HEK293 (cell line): ENCODE measurements around the gene RNASEH2A.

Source experiments
- KLF8 ChIP-seq: fragments of 450-650 bp; formaldehyde crosslinking; IDR thresholded peaks from 2 replicates; pipeline ENCODE4 v1.5.1; 2016; ENCODE audit warnings: missing biosample characterization, missing genetic modification characterization
- KLF9 ChIP-seq: fragments of 450-650 bp; formaldehyde crosslinking; IDR thresholded peaks from 2 replicates; pipeline ENCODE4 v1.5.1; 2016; ENCODE audit warnings: missing biosample characterization, missing genetic modification characterization, low read depth
- PRDM4 ChIP-seq: fragments of 450-650 bp; formaldehyde crosslinking; IDR thresholded peaks from 2 replicates; pipeline ENCODE4 v1.5.1; 2017; ENCODE audit warnings: missing biosample characterization, missing genetic modification characterization
- SETDB1 ChIP-seq: IDR thresholded peaks from one replicate; pipeline ENCODE4 v1.6.1; 2017; ENCODE audit warnings: mild to moderate bottlenecking, low read length, moderate library complexity, mixed read lengths; ENCODE audit not compliant: insufficient read length
- WT1 ChIP-seq: fragments of 450-650 bp; formaldehyde crosslinking; IDR thresholded peaks from 2 replicates; pipeline ENCODE4 v1.5.1; 2016; ENCODE audit warnings: missing biosample characterization, missing genetic modification characterization
- ZBTB44 ChIP-seq: fragments of 450-650 bp; IDR thresholded peaks from 2 replicates; pipeline ENCODE4 v1.5.1; 2018; ENCODE audit warnings: missing biosample characterization, mild to moderate bottlenecking, missing genetic modification characterization
- ZBTB49 ChIP-seq: fragments of 450-650 bp; formaldehyde crosslinking; IDR thresholded peaks from 2 replicates; pipeline ENCODE4 v1.5.1; 2016; ENCODE audit warnings: missing biosample characterization, missing genetic modification characterization, low read depth
- ZBTB6 ChIP-seq: fragments of 450-650 bp; formaldehyde crosslinking; IDR thresholded peaks from 2 replicates; pipeline ENCODE4 v1.5.1; 2017; ENCODE audit warnings: missing biosample characterization, missing genetic modification characterization
- ZBTB8A ChIP-seq: fragments of 450-650 bp; formaldehyde crosslinking; IDR thresholded peaks from 2 replicates; pipeline ENCODE4 v1.5.1; 2016; ENCODE audit warnings: missing biosample characterization, missing genetic modification characterization
- ZFP3 ChIP-seq: fragments of 450-650 bp; formaldehyde crosslinking; IDR thresholded peaks from 2 replicates; pipeline ENCODE4 v1.5.1; 2016; ENCODE audit warnings: low read depth, missing biosample characterization, missing genetic modification characterization
- ZNF132 ChIP-seq: fragments of 450-650 bp; formaldehyde crosslinking; IDR thresholded peaks from 2 replicates; pipeline ENCODE4 v1.5.1; 2017; ENCODE audit warnings: missing biosample characterization, missing genetic modification characterization, borderline replicate concordance
- ZNF133 ChIP-seq: fragments of 450-650 bp; formaldehyde crosslinking; IDR thresholded peaks from 2 replicates; pipeline ENCODE4 v1.5.1; 2016; ENCODE audit warnings: missing biosample characterization, missing genetic modification characterization
- ZNF146 ChIP-seq: fragments of 450-650 bp; formaldehyde crosslinking; IDR thresholded peaks from 2 replicates; pipeline ENCODE4 v1.5.1; 2016; ENCODE audit warnings: missing biosample characterization, missing genetic modification characterization
- ZNF175 ChIP-seq: fragments of 450-650 bp; formaldehyde crosslinking; IDR thresholded peaks from 2 replicates; pipeline ENCODE4 v1.5.1; 2016; ENCODE audit warnings: missing biosample characterization, missing genetic modification characterization
- ZNF19 ChIP-seq: fragments of 450-650 bp; formaldehyde crosslinking; IDR thresholded peaks from 2 replicates; pipeline ENCODE4; 2016; ENCODE audit warnings: missing biosample characterization, missing genetic modification characterization, low read depth
- ZNF202 ChIP-seq: fragments of 450-650 bp; formaldehyde crosslinking; IDR thresholded peaks from 2 replicates; pipeline ENCODE4 v1.5.1; 2016; ENCODE audit warnings: missing biosample characterization, missing genetic modification characterization, borderline replicate concordance
- ZNF214 ChIP-seq: fragments of 450-650 bp; formaldehyde crosslinking; IDR thresholded peaks from 2 replicates; pipeline ENCODE4 v1.5.1; 2017; ENCODE audit warnings: missing biosample characterization, mild to moderate bottlenecking, missing genetic modification characterization, borderline replicate concordance
- ZNF23 ChIP-seq: fragments of 450-650 bp; formaldehyde crosslinking; IDR thresholded peaks from 2 replicates; pipeline ENCODE4 v1.5.1; 2016; ENCODE audit warnings: missing biosample characterization, missing genetic modification characterization, borderline replicate concordance
- ZNF302 ChIP-seq: fragments of 450-650 bp; formaldehyde crosslinking; IDR thresholded peaks from 2 replicates; pipeline ENCODE4 v1.5.1; 2016; ENCODE audit warnings: missing biosample characterization, missing genetic modification characterization, low read depth
- ZNF350 ChIP-seq: fragments of 450-650 bp; formaldehyde crosslinking; IDR thresholded peaks from 2 replicates; pipeline ENCODE4 v1.5.0; 2017; ENCODE audit warnings: missing biosample characterization, mild to moderate bottlenecking, missing genetic modification characterization
- ZNF354C ChIP-seq: fragments of 450-650 bp; formaldehyde crosslinking; IDR thresholded peaks from 2 replicates; pipeline ENCODE4 v1.5.1; 2016; ENCODE audit warnings: missing biosample characterization, missing genetic modification characterization, low read depth, borderline replicate concordance
- ZNF37A ChIP-seq: fragments of 450-650 bp; IDR thresholded peaks from 2 replicates; pipeline ENCODE4 v1.5.1; 2018; ENCODE audit warnings: missing biosample characterization, missing genetic modification characterization
- ZNF423 ChIP-seq: fragments of 450-650 bp; formaldehyde crosslinking; IDR thresholded peaks from 2 replicates; pipeline ENCODE4 v1.5.1; 2016; ENCODE audit warnings: missing biosample characterization, missing genetic modification characterization
- ZNF558 ChIP-seq: fragments of 450-650 bp; formaldehyde crosslinking; IDR thresholded peaks from 2 replicates; pipeline ENCODE4 v1.5.1; 2016; ENCODE audit warnings: missing biosample characterization, missing genetic modification characterization
- ZNF600 ChIP-seq: fragments of 450-650 bp; formaldehyde crosslinking; IDR thresholded peaks from 2 replicates; pipeline ENCODE4 v1.5.1; 2016; ENCODE audit warnings: missing biosample characterization, missing genetic modification characterization
- ZNF677 ChIP-seq: fragments of 450-650 bp; IDR thresholded peaks from 2 replicates; pipeline ENCODE4 v1.5.0; 2018; ENCODE audit warnings: missing biosample characterization, mild to moderate bottlenecking, missing genetic modification characterization, moderate library complexity
- ZNF701 ChIP-seq: fragments of 450-650 bp; formaldehyde crosslinking; IDR thresholded peaks from 2 replicates; pipeline ENCODE4 v1.5.1; 2016; ENCODE audit warnings: missing biosample characterization, missing genetic modification characterization
- ZNF776 ChIP-seq: fragments of 450-650 bp; formaldehyde crosslinking; IDR thresholded peaks from 2 replicates; pipeline ENCODE4 v1.5.0; 2017; ENCODE audit warnings: missing biosample characterization, missing genetic modification characterization, borderline replicate concordance
- ZSCAN5A ChIP-seq: fragments of 450-650 bp; formaldehyde crosslinking; IDR thresholded peaks from 2 replicates; pipeline ENCODE4 v1.5.1; 2016; ENCODE audit warnings: missing biosample characterization, missing genetic modification characterization

Gene RNASEH2A

GRCh38 chr19:12782424-12783290 lies 23.7 kb upstream of the RNASEH2A start (continued):
- peak; percentile 92 for TF ChIP-seq ZBTB8A (tag by site-specific recombination)
- no peak for TF ChIP-seq ZNF558 (tag by site-specific recombination)
- TF ChIP-seq ZNF133 (tag by site-specific recombination), result no peak
- no peak for TF ChIP-seq ZNF175 (tag by site-specific recombination)
- TF ChIP-seq ZNF202 (tag by site-specific recombination), result no peak
- no peak for TF ChIP-seq ZNF19 (tag by site-specific recombination)
- no peak for TF ChIP-seq ZBTB6 (tag by site-specific recombination)
- TF ChIP-seq ZNF600 (tag by site-specific recombination), result peak; percentile 58; the same call in 1 of the 2 replicates
- TF ChIP-seq ZNF146 (tag by site-specific recombination), result peak; percentile 0; the same call in 1 of the 2 replicates
- peak; percentile 49 for TF ChIP-seq KLF9 (tag by site-specific recombination)
- peak; percentile 50; the same call in 1 of the 2 replicates for TF ChIP-seq ZNF677
- TF ChIP-seq SETDB1, result no peak
- peak; percentile 84 for TF ChIP-seq KLF8
- TF ChIP-seq ZBTB49 (tag by site-specific recombination), result no peak
- no peak; the same call in 1 of the 2 replicates for TF ChIP-seq ZSCAN5A
- TF ChIP-seq ZNF23, result no peak
- TF ChIP-seq ZNF132 (tag by site-specific recombination), result no peak
- TF ChIP-seq ZNF354C, result no peak
- TF ChIP-seq ZNF214 (tag by site-specific recombination), result no peak
- TF ChIP-seq ZFP3, result no peak
- TF ChIP-seq ZBTB44 (tag by site-specific recombination), result peak; percentile 58; the same call in 1 of the 2 replicates
- TF ChIP-seq ZNF423 (tag by site-specific recombination), result peak; percentile 88
- no peak for TF ChIP-seq ZNF701 (tag by site-specific recombination)
- TF ChIP-seq ZNF302 (tag by site-specific recombination), result no peak
- no peak; the same call in 1 of the 2 replicates for TF ChIP-seq PRDM4 (tag by site-specific recombination)
- TF ChIP-seq ZNF37A (tag by site-specific recombination), result no peak
- TF ChIP-seq ZNF350 (tag by site-specific recombination), result no peak
- TF ChIP-seq ZNF776 (tag by site-specific recombination), result no peak
- 0 out of 2 replicates have a peak, but pooled peaks have one; percentile 4 for TF ChIP-seq WT1
